Measurements from ENCODE around the gene SERPINA12.
"Not testable (repeated sequence)": the region's sequence is repeated elsewhere in the genome, so short reads cannot be mapped to it uniquely, and the experiment has no call there.

SERPINA12 gene

GRCh38 chr14:94515856-94516255 lies 6.6 kb upstream of the SERPINA12 start:
- Histone ChIP-seq H3K4me2 (no peak overlapping the region), H3K36me3 (ENCODE audit: insufficient read depth) (no peaks in the 10 kb centered on the region), H3K4me1 (ENCODE audit: low read depth, poor library complexity, severe bottlenecking) (no peaks in the 10 kb centered on the region), H3K27me3 (ENCODE audit: insufficient read depth, low read depth) (no peaks in the 10 kb centered on the region), H3K27ac (no peak overlapping the region), H3K4me3 (IDR thresholded peaks at IDR 0.05; ENCODE audit: insufficient read depth, low read depth, low read length) (no peak overlapping the region), H3K9ac (no peak overlapping the region), H4K20me1 (ENCODE audit: insufficient read depth) (no peaks in the 10 kb centered on the region), H2AFZ (ENCODE audit: low read depth) (no peak overlapping the region), H3K79me2 (ENCODE audit: insufficient read depth, low read depth) (no peaks in the 10 kb centered on the region)
- TF ChIP-seq CTCF (conservative IDR thresholded peaks at IDR 0.05; ENCODE audit: low read depth, low read length) = no peak

GRCh38 chr14:94515426-94515825 lies 6.2 kb upstream of the SERPINA12 start:
- no peaks in the 10 kb centered on the region for H3K79me2 ChIP-seq (ENCODE audit: insufficient read depth, low read depth)
- TF ChIP-seq CTCF (conservative IDR thresholded peaks at IDR 0.05; ENCODE audit: low read depth, low read length) = no peak

GRCh38 chr14:94514351-94514750 lies 5.1 kb upstream of the SERPINA12 start:
- H3K36me3 ChIP-seq (ENCODE audit: insufficient read depth) = no peaks in the 10 kb centered on the region
- no peaks in the 10 kb centered on the region for H3K79me2 ChIP-seq (ENCODE audit: insufficient read depth, low read depth)
- no peak for TF ChIP-seq CTCF (conservative IDR thresholded peaks at IDR 0.05; ENCODE audit: low read depth, low read length)
- H4K20me1 ChIP-seq (ENCODE audit: insufficient read depth) = no peaks in the 10 kb centered on the region
- H3K4me2 ChIP-seq = no peak overlapping the region
- no peaks in the 10 kb centered on the region for H3K27me3 ChIP-seq (ENCODE audit: insufficient read depth, low read depth)
- H3K4me1 ChIP-seq (ENCODE audit: low read depth, poor library complexity, severe bottlenecking) = no peaks in the 10 kb centered on the region
- no peak overlapping the region for H2AFZ ChIP-seq (ENCODE audit: low read depth)
- H3K9ac ChIP-seq = no peak overlapping the region
- H3K27ac ChIP-seq = no peak overlapping the region
- no peak overlapping the region for H3K4me3 ChIP-seq (IDR thresholded peaks at IDR 0.05; ENCODE audit: insufficient read depth, low read depth, low read length)

More at GRCh38 chr14:94515426-94515825, 6.2 kb upstream of the SERPINA12 start:
- H3K4me3 ChIP-seq (IDR thresholded peaks at IDR 0.05; ENCODE audit: insufficient read depth, low read depth, low read length) = no peak overlapping the region
- H3K4me2 ChIP-seq = no peak overlapping the region
- no peaks in the 10 kb centered on the region for H3K27me3 ChIP-seq (ENCODE audit: insufficient read depth, low read depth)
- H4K20me1 ChIP-seq (ENCODE audit: insufficient read depth) = no peaks in the 10 kb centered on the region
- H3K36me3 ChIP-seq (ENCODE audit: insufficient read depth) = no peaks in the 10 kb centered on the region
- no peak overlapping the region for H3K9ac ChIP-seq
- no peak overlapping the region for H3K27ac ChIP-seq
- H3K4me1 ChIP-seq (ENCODE audit: low read depth, poor library complexity, severe bottlenecking) = no peaks in the 10 kb centered on the region
- no peak overlapping the region for H2AFZ ChIP-seq (ENCODE audit: low read depth)

GRCh38 chr14:94510481-94510880 lies 1.2 kb upstream of the SERPINA12 start:
- not testable (repeated sequence) for H3K9ac ChIP-seq; H3K79me2 ChIP-seq (ENCODE audit: insufficient read depth, low read depth); H3K4me3 ChIP-seq (IDR thresholded peaks at IDR 0.05; ENCODE audit: insufficient read depth, low read depth, low read length); H3K4me2 ChIP-seq; H2AFZ ChIP-seq (ENCODE audit: low read depth); H4K20me1 ChIP-seq (ENCODE audit: insufficient read depth); H3K4me1 ChIP-seq (ENCODE audit: low read depth, poor library complexity, severe bottlenecking); H3K36me3 ChIP-seq (ENCODE audit: insufficient read depth); H3K27me3 ChIP-seq (ENCODE audit: insufficient read depth, low read depth); H3K27ac ChIP-seq

- H3K4me3 ChIP-seq (IDR thresholded peaks at IDR 0.05; ENCODE audit: insufficient read depth, low read depth, low read length) = no peak overlapping the region
- H3K27ac ChIP-seq = no peak overlapping the region
- no peak for TF ChIP-seq CTCF (conservative IDR thresholded peaks at IDR 0.05; ENCODE audit: low read depth, low read length)
Observed at GRCh38 chr14:94505641-94506040, 3.6 kb downstream of the SERPINA12 start.

More at GRCh38 chr14:94505641-94506040, 3.6 kb downstream of the SERPINA12 start:
- Histone ChIP-seq H3K79me2 (ENCODE audit: insufficient read depth, low read depth) (no peaks in the 10 kb centered on the region), H3K4me2 (no peak overlapping the region), H4K20me1 (ENCODE audit: insufficient read depth) (no peaks in the 10 kb centered on the region), H3K4me1 (ENCODE audit: low read depth, poor library complexity, severe bottlenecking) (no peaks in the 10 kb centered on the region), H3K36me3 (ENCODE audit: insufficient read depth) (no peaks in the 10 kb centered on the region), H3K27me3 (ENCODE audit: insufficient read depth, low read depth) (no peaks in the 10 kb centered on the region), H3K9ac (no peak overlapping the region), H2AFZ (ENCODE audit: low read depth) (no peak overlapping the region)

Measured in KMS-11 (cell line).